ENCODE data around the gene NKD2. TPM values are rescaled to one million over a fixed set of nuclear protein-coding genes. Genes with fewer than 3 reads are reported as not detected.

NKD2 gene
- polyA plus RNA-seq, 1 of the 3 experiments (the other 2 are of a cell fraction) = not detected

GRCh38 chr5:1064383-1065142 lies 56.0 kb downstream of the NKD2 start (continued):
- TF ChIP-seq CTCF (IDR thresholded peaks at IDR 0.05) = no peak

GRCh38 chr5:1065143-1065750 lies 56.6 kb downstream of the NKD2 start:
- H4K20me1 ChIP-seq (ENCODE audit: insufficient read depth) = no peaks in the 10 kb centered on the region
- CTCF ChIA-PET = no interaction called here
- H3K9me3 ChIP-seq = no peaks in the 10 kb centered on the region
- no peak overlapping the region for H3K4me3 ChIP-seq (ENCODE audit: low read depth in 2 of 2, low read length in 1 of 2)
- H3F3A ChIP-seq (replicated peaks; ENCODE audit: insufficient read depth) = no peaks in the 10 kb centered on the region
- DNase-seq = peak; percentile 12
- POLR2A ChIA-PET = no interaction called here
- H2AFZ ChIP-seq (ENCODE audit: low read depth) = no peak overlapping the region
- WGBS (ENCODE audit: low lambda C conversion rate) = 78% methylated on average over 13 of the region's 26 CpGs
- no peak overlapping the region for H3K4me2 ChIP-seq
- H3K9me2 ChIP-seq = no peaks in the 10 kb centered on the region
- no peak overlapping the region for H3K9ac ChIP-seq
- H3K36me3 ChIP-seq (replicated peaks in 1 of 2; ENCODE audit: control insufficient read depth in 1 of 2, insufficient read depth in 2 of 2, low read length in 1 of 2) = no peaks in the 10 kb centered on the region
- H3K27ac ChIP-seq (ENCODE audit: low read depth in 2 of 2, low read length in 1 of 2) = no peak overlapping the region
- no peaks in the 10 kb centered on the region for H3K79me2 ChIP-seq (ENCODE audit: insufficient read depth)
- no peaks in the 10 kb centered on the region for H3K27me3 ChIP-seq (ENCODE audit: insufficient read depth)
- no peaks in the 10 kb centered on the region for H3K4me1 ChIP-seq (ENCODE audit: control insufficient read depth in 1 of 2, insufficient read depth in 2 of 2, low read depth in 1 of 2, low read length in 1 of 2)
- TF ChIP-seq ELF1 (IDR thresholded peaks at IDR 0.05) = no peak
- TF ChIP-seq SIN3A (IDR thresholded peaks at IDR 0.05; ENCODE audit: borderline replicate concordance, low read depth, low read length) = no peak
- TF ChIP-seq REST (IDR thresholded peaks at IDR 0.05; ENCODE audit: low read depth, low read length) = no peak
- no peak for TF ChIP-seq MEF2A (IDR thresholded peaks at IDR 0.05; ENCODE audit: borderline replicate concordance, low read depth)
- no peak for TF ChIP-seq JUND (IDR thresholded peaks at IDR 0.05)
- no peak for TF ChIP-seq EP300 (IDR thresholded peaks at IDR 0.05; ENCODE audit: borderline replicate concordance in 1 of 2, low read depth in 1 of 2, low read length in 1 of 2)
- TF ChIP-seq GABPA (IDR thresholded peaks at IDR 0.05; ENCODE audit: low read depth) = no peak
- TF ChIP-seq ZBTB33 (IDR thresholded peaks at IDR 0.05; ENCODE audit: borderline replicate concordance, low read depth) = no peak
- no peak for TF ChIP-seq CTCF (IDR thresholded peaks at IDR 0.05)
- TF ChIP-seq CHD2 (IDR thresholded peaks at IDR 0.05; ENCODE audit: low read length, partially characterized antibody) = no peak
- no peak for TF ChIP-seq NFIC (IDR thresholded peaks at IDR 0.05; ENCODE audit: borderline replicate concordance)
- no peak for TF ChIP-seq IRF3 (IDR thresholded peaks at IDR 0.05; ENCODE audit: low read depth, low read length)
- TF ChIP-seq GATA2 (CRISPR knock-in tag; IDR thresholded peaks at IDR 0.05) = no peak
- no peak for TF ChIP-seq MXI1 (IDR thresholded peaks at IDR 0.05; ENCODE audit: low read depth, low read length)
- TF ChIP-seq USF1 (IDR thresholded peaks at IDR 0.05; ENCODE audit: borderline replicate concordance, low read depth) = no peak
- no peak for TF ChIP-seq RXRA (IDR thresholded peaks at IDR 0.05; ENCODE audit: borderline replicate concordance, low read depth)
- no peak for TF ChIP-seq TEAD4 (IDR thresholded peaks at IDR 0.05; ENCODE audit: borderline replicate concordance, insufficient read depth)
- TF ChIP-seq SMC3 (IDR thresholded peaks at IDR 0.05; ENCODE audit: low read depth, low read length) = no peak
